Stomach (tissue), 4 donors: ENCODE data around the gene SLC22A14.

Experiments used
- POLR2A ChIP-seq, 4 donors: fragments of 450-650 bp; IDR thresholded peaks; one replicate each; pipeline ENCODE4 v1.6.1; 2016; ENCODE audit warnings: antibody characterized with exemption in 4 of 4, control low read depth in 2 of 4, mild to moderate bottlenecking in 1 of 4, moderate library complexity in 1 of 4
- POLR2AphosphoS5 ChIP-seq, 3 donors: sonication (generic); formaldehyde crosslinking; IDR thresholded peaks; one replicate each; pipeline ENCODE4 v1.6.1; 2016; ENCODE audit warnings: antibody characterized with exemption in 3 of 3
- TF ChIP-seq, protein P1 (sequence below), 7 experiments: fragments of 450-650 bp in 4 of 7; fragments of 200-600 bp in 3 of 7; sonication (generic) in 3 of 7; IDR thresholded peaks; one replicate each; pipeline ENCODE4 v1.5.1; 2016 to 2019; ENCODE audit warnings: antibody characterized with exemption in 7 of 7, control low read depth in 2 of 7, mild to moderate bottlenecking in 1 of 7

DNA sequence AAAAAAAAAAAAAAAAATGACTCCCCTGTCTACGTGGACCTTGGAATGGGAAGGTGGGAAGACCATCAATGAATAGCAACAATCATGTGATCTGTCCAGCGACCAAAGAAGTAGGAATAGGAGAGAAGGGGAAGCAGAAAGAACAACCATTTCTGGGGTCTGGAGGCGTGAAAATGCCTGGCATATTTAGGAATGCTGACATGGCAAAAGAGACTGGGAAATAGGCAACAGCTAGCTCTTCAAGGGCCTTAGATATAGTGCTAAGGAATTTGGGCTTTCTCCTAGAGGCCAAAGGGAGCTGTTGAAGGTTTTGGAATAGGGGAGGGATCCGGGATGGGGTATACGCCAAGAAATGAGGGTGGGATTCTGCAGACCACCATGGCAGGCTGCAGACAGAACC, 10.5 kb upstream of the SLC22A14 start:
- TF ChIP-seq POLR2AphosphoS5 (IDR thresholded peaks at IDR 0.05), result no peak
- TF ChIP-seq, protein P1, sequence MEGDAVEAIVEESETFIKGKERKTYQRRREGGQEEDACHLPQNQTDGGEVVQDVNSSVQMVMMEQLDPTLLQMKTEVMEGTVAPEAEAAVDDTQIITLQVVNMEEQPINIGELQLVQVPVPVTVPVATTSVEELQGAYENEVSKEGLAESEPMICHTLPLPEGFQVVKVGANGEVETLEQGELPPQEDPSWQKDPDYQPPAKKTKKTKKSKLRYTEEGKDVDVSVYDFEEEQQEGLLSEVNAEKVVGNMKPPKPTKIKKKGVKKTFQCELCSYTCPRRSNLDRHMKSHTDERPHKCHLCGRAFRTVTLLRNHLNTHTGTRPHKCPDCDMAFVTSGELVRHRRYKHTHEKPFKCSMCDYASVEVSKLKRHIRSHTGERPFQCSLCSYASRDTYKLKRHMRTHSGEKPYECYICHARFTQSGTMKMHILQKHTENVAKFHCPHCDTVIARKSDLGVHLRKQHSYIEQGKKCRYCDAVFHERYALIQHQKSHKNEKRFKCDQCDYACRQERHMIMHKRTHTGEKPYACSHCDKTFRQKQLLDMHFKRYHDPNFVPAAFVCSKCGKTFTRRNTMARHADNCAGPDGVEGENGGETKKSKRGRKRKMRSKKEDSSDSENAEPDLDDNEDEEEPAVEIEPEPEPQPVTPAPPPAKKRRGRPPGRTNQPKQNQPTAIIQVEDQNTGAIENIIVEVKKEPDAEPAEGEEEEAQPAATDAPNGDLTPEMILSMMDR (IDR thresholded peaks at IDR 0.05), result no peak
- TF ChIP-seq POLR2A (IDR thresholded peaks at IDR 0.05), result no peak
